Thoracic aorta (tissue), 2 donors: ENCODE data around the gene RIC3. TPM values are rescaled to one million over a fixed set of nuclear protein-coding genes. Genes with fewer than 3 reads are reported as not detected.

Experiments used
- ATAC-seq: fragments of 150-250 bp; one replicate; pipeline ENCODE4 v1.8.0; 2017; ENCODE audit warnings: low read depth; ENCODE audit not compliant: insufficient number of reproducible peaks, low FRiP score
- DNase-seq: peaks from one replicate; pipeline ENCODE4 v3.0.0-alpha.2; 2020; ENCODE audit warnings: low spot score
- H3K27ac ChIP-seq, 2 donors: fragments of 200-600 bp; sonication (generic); 1 replicate in 1 of 2; 2 replicates in 1 of 2; pipeline ENCODE4 v1.5.1; 2016; ENCODE audit warnings: mild to moderate bottlenecking in 2 of 2, moderate library complexity in 2 of 2
- H3K27me3 ChIP-seq: fragments of 200-600 bp; sonication (generic); replicated peaks from 2 replicates; pipeline ENCODE4 v1.6.0; 2016; ENCODE audit warnings: mild to moderate bottlenecking; ENCODE audit not compliant: insufficient read depth
- H3K36me3 ChIP-seq: fragments of 200-600 bp; sonication (generic); one replicate; pipeline ENCODE4 v1.5.1; 2016
- H3K4me1 ChIP-seq, 2 donors: fragments of 200-600 bp; sonication (generic); 1 replicate in 1 of 2; 2 replicates in 1 of 2; pipeline versions ENCODE4 v1.5.1 to v1.6.0; 2016; ENCODE audit warnings: low read depth in 2 of 2, mild to moderate bottlenecking in 1 of 2; ENCODE audit not compliant: control insufficient read depth in 1 of 2
- H3K4me3 ChIP-seq: fragments of 200-600 bp; sonication (generic); 2 replicates; pipeline ENCODE4 v1.5.1; 2016; ENCODE audit warnings: mild to moderate bottlenecking
- H3K9me3 ChIP-seq: fragments of 200-600 bp; sonication (generic); 2 replicates; pipeline ENCODE4 v1.5.1; 2016
- CTCF ChIP-seq: fragments of 200-600 bp; sonication (generic); IDR thresholded peaks from one replicate; pipeline ENCODE4 v1.5.1; 2019; ENCODE audit warnings: antibody characterized with exemption
- total RNA-seq, 2 donors: library from RNA; depleted of rRNA; stranded (reverse); fragments of >200 nt; gene quantifications; one replicate each; pipeline versions ENCODE4 v1.1.0 to v1.2.3, GENCODE V29; 2016

Gene RIC3
- total RNA-seq, 2 donors from 2014 or later = 13.1 to 17.7 TPM

GRCh38 chr11:8070417-8071115, 98.3 kb downstream of the RIC3 start:
- DNase-seq (no peak), ATAC-seq (no peak)
- H3K4me1 ChIP-seq = peaks cover 0 to 10% of the 10 kb centered on the region in 2 donors
- no peak overlapping the region for H3K27ac ChIP-seq
- no peaks in the 10 kb centered on the region for H3K9me3 ChIP-seq
- no peak overlapping the region for H3K4me3 ChIP-seq
- no peaks in the 10 kb centered on the region for H3K36me3 ChIP-seq
- no peak for TF ChIP-seq CTCF
- H3K27me3 ChIP-seq = no peaks in the 10 kb centered on the region

GRCh38 chr11:8069771-8070170, 99.1 kb downstream of the RIC3 start:
- peaks cover 0 to 10% of the 10 kb centered on the region in 2 donors for H3K4me1 ChIP-seq
- TF ChIP-seq CTCF = no peak
- no peak for DNase-seq
- no peak for ATAC-seq
- H3K27ac ChIP-seq = no peak overlapping the region
- no peaks in the 10 kb centered on the region for H3K9me3 ChIP-seq
- H3K4me3 ChIP-seq = no peak overlapping the region
- no peaks in the 10 kb centered on the region for H3K27me3 ChIP-seq
- no peaks in the 10 kb centered on the region for H3K36me3 ChIP-seq

DNA sequence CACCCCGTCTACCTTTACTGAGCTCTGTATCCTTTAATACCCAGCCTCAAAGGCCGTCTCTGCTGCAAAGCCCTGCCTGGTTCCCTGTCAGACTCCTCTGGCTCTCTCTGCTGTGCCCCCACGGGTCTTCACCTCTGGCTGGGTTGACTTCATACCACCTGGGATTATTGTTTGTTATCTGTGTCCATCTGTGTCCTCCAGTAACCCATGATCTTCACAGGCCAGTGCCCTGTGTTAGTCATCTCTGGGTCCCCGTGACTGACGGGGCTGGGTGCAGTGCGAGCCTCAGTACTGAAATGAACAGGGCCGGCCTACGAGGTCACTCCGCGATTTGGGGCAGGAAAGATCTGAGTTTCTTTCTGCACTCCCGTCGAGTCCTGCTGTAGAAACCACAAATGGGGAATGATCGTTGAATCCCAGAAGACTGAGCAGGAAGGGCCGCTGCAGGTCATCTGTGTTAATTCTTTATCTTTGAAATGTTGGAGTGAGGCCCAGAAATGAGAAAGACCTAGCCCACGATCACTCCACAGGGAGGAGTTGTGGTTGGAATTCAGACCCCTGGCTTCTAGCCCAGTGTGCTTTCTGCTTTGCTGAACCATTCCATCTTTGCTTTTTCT, 100.1 kb downstream of the RIC3 start:
- peaks cover 1 to 12% of the 10 kb centered on the region in 2 donors for H3K4me1 ChIP-seq

DNA sequence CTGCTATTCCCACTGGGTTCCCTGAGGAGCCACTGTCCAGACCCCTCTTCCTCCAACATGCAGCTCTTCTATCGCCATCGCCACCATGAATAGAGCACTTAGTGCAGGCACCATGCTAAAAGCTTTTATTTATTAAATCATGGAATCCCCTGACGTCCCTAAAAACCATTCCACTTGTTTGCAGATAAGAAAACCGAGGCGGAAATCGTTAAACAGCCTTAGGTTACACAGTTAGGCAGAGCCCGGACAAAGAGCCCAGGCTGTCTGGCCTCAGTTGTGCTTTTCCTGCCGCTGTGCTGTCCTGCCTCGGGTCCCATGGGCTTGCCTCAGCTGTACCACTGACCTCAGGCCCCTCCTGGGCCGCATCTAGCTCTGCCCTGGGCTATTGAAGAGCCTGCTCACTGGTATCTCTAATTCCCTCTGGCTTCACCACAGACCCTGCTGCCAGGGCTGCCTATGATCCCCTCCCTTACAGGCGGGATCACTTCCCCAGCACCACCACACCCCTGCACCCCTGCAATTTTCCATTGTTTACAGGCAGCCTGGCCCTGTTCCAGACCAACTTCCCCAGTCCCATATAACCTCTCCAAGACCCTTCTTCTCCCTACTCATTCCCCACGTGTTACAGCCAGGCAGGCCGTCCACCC, 100.8 kb downstream of the RIC3 start:
- ATAC-seq = peak; percentile 12
- H3K36me3 ChIP-seq = no peaks in the 10 kb centered on the region

More for the DNA sequence above, 100.1 kb downstream of the RIC3 start:
- DNase-seq (no peak), ATAC-seq (no peak)
- H3K27me3 ChIP-seq = no peaks in the 10 kb centered on the region
- TF ChIP-seq CTCF = no peak
- H3K27ac ChIP-seq = no peak overlapping the region
- H3K36me3 ChIP-seq = no peaks in the 10 kb centered on the region
- peak overlapping the region; percentile 31 for H3K4me3 ChIP-seq
- H3K9me3 ChIP-seq = no peaks in the 10 kb centered on the region

More for the DNA sequence above, 100.8 kb downstream of the RIC3 start:
- Histone ChIP-seq H3K27ac (no peak overlapping the region), H3K27me3 (no peaks in the 10 kb centered on the region), H3K4me1 (peaks cover 4 to 18% of the 10 kb centered on the region in 2 donors), H3K9me3 (no peaks in the 10 kb centered on the region), H3K4me3 (no peak overlapping the region)
- no peak for DNase-seq
- no peak for TF ChIP-seq CTCF
